GM20000 (cell line): Measurements from ENCODE around the gene DTD1.

Experiments used
- DNase-seq: peaks from one replicate; pipeline ENCODE4 v3.0.0; 2012; ENCODE audit warnings: low spot score
- CTCF ChIP-seq: IDR thresholded peaks from 2 replicates; pipeline ENCODE4 v1.5.1; 2012; ENCODE audit warnings: mild to moderate bottlenecking, control low read depth; ENCODE audit errors: extremely low read depth, missing control alignments

DTD1 gene

GRCh38 chr20:18676396-18676795 is 88.5 kb downstream of the DTD1 start:
- no peak for TF ChIP-seq CTCF
- DNase-seq: no peak

GRCh38 chr20:18677126-18677525 is 89.3 kb downstream of the DTD1 start:
- TF ChIP-seq CTCF: no peak
- DNase-seq: no peak

- DNase-seq: no peak
These were observed 90.9 kb downstream of the DTD1 start for GRCh38 chr20:18678549-18679419.

GRCh38 chr20:18683839-18684238 is 96.0 kb downstream of the DTD1 start:
- DNase-seq: no peak
- no peak for TF ChIP-seq CTCF

More at GRCh38 chr20:18678549-18679419, 90.9 kb downstream of the DTD1 start:
- no peak for TF ChIP-seq CTCF

- DNase-seq: no peak
- no peak for TF ChIP-seq CTCF
These were observed 96.9 kb downstream of the DTD1 start for GRCh38 chr20:18684775-18685174.

- no peak for TF ChIP-seq CTCF
- no peak for DNase-seq
These were observed 97.6 kb downstream of the DTD1 start for GRCh38 chr20:18685406-18685805.

GRCh38 chr20:18686696-18687095 is 98.8 kb downstream of the DTD1 start:
- no peak for DNase-seq
- no peak for TF ChIP-seq CTCF
